ENCODE measurements around the gene SAC3D1. TPM values are rescaled to one million over a fixed set of nuclear protein-coding genes. Genes with fewer than 3 reads are reported as not detected.
"Not testable (repeated sequence)": the region's sequence is repeated elsewhere in the genome, so short reads cannot be mapped to it uniquely, and the experiment has no call there.

Gene SAC3D1
- total and polyA plus RNA-seq, 2 donors: 11.2 to 11.5 TPM

DNA sequence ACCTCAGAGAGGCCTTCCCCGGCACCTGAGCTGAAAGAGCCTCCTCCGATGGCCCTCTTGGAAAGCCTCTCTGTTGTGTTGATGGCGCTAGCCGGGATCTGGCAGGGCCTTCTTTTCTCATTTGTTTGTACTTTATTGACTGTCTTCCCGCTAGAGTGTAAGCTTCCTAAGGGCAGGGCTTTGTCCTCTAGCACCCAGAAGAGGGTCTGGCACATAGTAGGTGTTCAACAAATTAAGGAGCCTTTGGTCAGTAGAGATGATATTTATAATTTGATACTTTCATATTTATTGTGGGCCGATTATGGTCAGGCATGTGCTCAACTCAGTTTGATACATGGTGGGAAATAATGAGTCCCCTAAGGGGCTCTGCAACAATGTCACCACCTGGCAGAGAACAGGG, 23.1 kb upstream of the SAC3D1 start:
- no peak for DNase-seq (ENCODE audit: low read depth in 6 of 9, low spot score in 9 of 9)
- Histone ChIP-seq H3K27ac (ENCODE audit: low read depth in 1 of 2, low read length in 1 of 2) (no peak overlapping the region), H3K4me3 (ENCODE audit: low read length in 2 of 2) (no peak overlapping the region), H3K36me3 (ENCODE audit: control insufficient read depth in 2 of 2, insufficient read depth in 2 of 2, low read length in 1 of 2) (peaks cover 25 to 41% of the 10 kb centered on the region in 2 donors), H3K9me3 (ENCODE audit: control insufficient read depth in 2 of 2, insufficient read depth in 1 of 2, low read length in 1 of 2) (peaks cover 0 to 2% of the 10 kb centered on the region in 2 donors), H3K4me1 (ENCODE audit: control insufficient read depth in 2 of 2, insufficient read depth in 2 of 2, low read length in 2 of 2) (peaks cover 8 to 18% of the 10 kb centered on the region in 2 donors), H3K27me3 (ENCODE audit: control insufficient read depth in 2 of 2, insufficient read depth in 1 of 2, low read length in 1 of 2) (no peaks in the 10 kb centered on the region)
- over 99% methylated on average over 6 of the region's 6 CpGs for WGBS

DNA sequence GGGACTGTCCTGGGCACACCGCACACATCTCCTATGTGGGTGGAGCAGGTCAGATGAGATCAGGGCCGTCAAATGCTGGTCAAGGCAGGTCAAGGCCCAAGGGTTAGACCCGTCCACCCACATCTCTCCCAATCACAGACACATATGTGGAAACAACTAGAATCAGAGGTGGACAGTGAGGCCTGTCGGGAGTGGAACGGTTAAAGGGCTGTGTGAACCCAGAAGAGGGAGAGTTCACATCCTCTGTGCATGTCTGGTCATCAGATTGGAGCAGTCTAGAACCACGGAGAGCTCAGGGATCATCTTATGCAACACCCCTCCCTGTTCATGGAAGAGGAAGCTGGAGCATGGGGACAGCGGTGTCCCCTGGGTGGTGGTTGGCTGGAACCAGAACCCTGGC, 21.2 kb upstream of the SAC3D1 start:
- peaks cover 0 to 2% of the 10 kb centered on the region in 2 donors for H3K9me3 ChIP-seq (ENCODE audit: control insufficient read depth in 2 of 2, insufficient read depth in 1 of 2, low read length in 1 of 2)
- 97% methylated on average over 7 of the region's 7 CpGs for WGBS
- no peak for DNase-seq (ENCODE audit: low read depth in 6 of 9, low spot score in 9 of 9)
- H3K27ac ChIP-seq (ENCODE audit: low read depth in 1 of 2, low read length in 1 of 2): no peak overlapping the region
- H3K4me1 ChIP-seq (ENCODE audit: control insufficient read depth in 2 of 2, insufficient read depth in 2 of 2, low read length in 2 of 2): peaks cover 2 to 8% of the 10 kb centered on the region in 2 donors
- H3K27me3 ChIP-seq (ENCODE audit: control insufficient read depth in 2 of 2, insufficient read depth in 1 of 2, low read length in 1 of 2): no peaks in the 10 kb centered on the region
- peaks cover 25 to 41% of the 10 kb centered on the region in 2 donors for H3K36me3 ChIP-seq (ENCODE audit: control insufficient read depth in 2 of 2, insufficient read depth in 2 of 2, low read length in 1 of 2)
- H3K4me3 ChIP-seq (ENCODE audit: low read length in 2 of 2): no peak overlapping the region

DNA sequence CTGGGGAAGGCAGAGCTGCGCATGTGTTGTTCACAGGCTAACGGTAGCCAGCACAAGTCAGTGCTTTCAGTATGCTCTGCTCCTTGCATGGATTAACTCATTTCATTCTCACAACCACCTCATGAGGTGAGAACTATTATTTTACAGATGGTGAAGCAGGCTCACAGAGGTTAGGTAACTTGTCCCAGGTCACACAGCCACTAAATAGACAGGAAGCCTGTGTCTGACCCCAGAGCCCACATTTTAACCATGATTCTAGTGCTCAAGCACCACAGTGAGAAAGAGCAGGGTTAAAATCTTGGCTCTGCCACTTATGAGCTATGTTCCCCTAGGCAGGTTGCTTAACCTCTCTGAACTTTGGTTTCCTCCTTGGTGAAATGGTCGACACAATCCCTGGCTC, 20.0 kb upstream of the SAC3D1 start:
- H3K36me3 ChIP-seq (ENCODE audit: control insufficient read depth in 2 of 2, insufficient read depth in 2 of 2, low read length in 1 of 2): peaks cover 25 to 41% of the 10 kb centered on the region in 2 donors
- H3K27me3 ChIP-seq (ENCODE audit: control insufficient read depth in 2 of 2, insufficient read depth in 1 of 2, low read length in 1 of 2): no peaks in the 10 kb centered on the region
- H3K9me3 ChIP-seq (ENCODE audit: control insufficient read depth in 2 of 2, insufficient read depth in 1 of 2, low read length in 1 of 2): peaks cover 0 to 2% of the 10 kb centered on the region in 2 donors
- WGBS: 98% methylated on average over 3 of the region's 3 CpGs
- DNase-seq (ENCODE audit: low read depth in 6 of 9, low spot score in 9 of 9): no peak
- H3K27ac ChIP-seq (ENCODE audit: low read depth in 1 of 2, low read length in 1 of 2): no peak overlapping the region
- H3K4me1 ChIP-seq (ENCODE audit: control insufficient read depth in 2 of 2, insufficient read depth in 2 of 2, low read length in 2 of 2): no peaks in the 10 kb centered on the region
- no peak overlapping the region for H3K4me3 ChIP-seq (ENCODE audit: low read length in 2 of 2)

DNA sequence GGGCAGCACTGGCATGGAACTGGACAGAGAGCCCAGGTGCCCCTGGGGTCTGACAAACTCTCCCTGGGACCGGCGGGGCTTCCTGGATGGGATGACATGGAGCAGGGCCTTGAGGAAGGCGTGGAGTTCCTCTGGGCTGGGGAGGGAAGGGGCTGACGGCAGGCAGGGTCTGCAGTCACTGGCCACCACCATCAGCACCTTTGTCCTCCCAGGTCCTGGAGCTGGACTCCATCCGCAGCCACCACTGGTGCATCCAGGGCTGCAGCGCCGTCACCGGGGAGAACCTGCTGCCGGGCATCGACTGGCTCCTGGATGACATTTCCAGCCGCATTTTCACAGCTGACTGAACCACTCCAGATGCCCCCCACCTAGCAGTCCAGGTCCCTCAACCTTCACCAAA, 19.5 kb upstream of the SAC3D1 start:
- no peaks in the 10 kb centered on the region for H3K9me3 ChIP-seq (ENCODE audit: control insufficient read depth in 2 of 2, insufficient read depth in 1 of 2, low read length in 1 of 2)
- H3K4me3 ChIP-seq (ENCODE audit: low read length in 2 of 2): no peak overlapping the region
- no peak for DNase-seq (ENCODE audit: low read depth in 6 of 9, low spot score in 9 of 9)
- no peaks in the 10 kb centered on the region for H3K27me3 ChIP-seq (ENCODE audit: control insufficient read depth in 2 of 2, insufficient read depth in 1 of 2, low read length in 1 of 2)
- 97% methylated on average over 11 of the region's 11 CpGs for WGBS
- no peak overlapping the region for H3K27ac ChIP-seq (ENCODE audit: low read depth in 1 of 2, low read length in 1 of 2)
- H3K4me1 ChIP-seq (ENCODE audit: control insufficient read depth in 2 of 2, insufficient read depth in 2 of 2, low read length in 2 of 2): no peaks in the 10 kb centered on the region
- peaks cover 25 to 39% of the 10 kb centered on the region in 2 donors for H3K36me3 ChIP-seq (ENCODE audit: control insufficient read depth in 2 of 2, insufficient read depth in 2 of 2, low read length in 1 of 2)

DNA sequence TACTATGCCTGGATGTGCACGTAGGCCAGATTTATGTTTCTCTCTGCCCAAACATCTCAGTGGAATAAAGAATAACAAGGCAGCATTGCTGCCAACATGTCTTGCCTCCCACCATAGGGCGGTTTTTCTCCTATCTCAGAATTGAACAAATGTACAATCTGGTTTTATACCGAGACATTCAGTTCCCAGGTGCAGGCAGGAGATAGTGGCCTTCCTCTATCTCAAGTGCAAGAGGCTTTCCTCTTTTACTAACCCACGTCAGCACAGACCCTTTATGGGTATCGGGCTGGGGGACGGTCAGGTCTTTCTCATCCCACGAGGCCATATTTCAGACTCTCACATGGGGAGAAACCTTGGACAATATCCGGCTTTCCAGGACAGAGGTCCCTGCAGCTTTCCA, 17.5 kb upstream of the SAC3D1 start:
- 89% methylated on average over 8 of the region's 8 CpGs for WGBS
- not testable (repeated sequence) for H3K4me3 ChIP-seq (ENCODE audit: low read length in 2 of 2); H3K27me3 ChIP-seq (ENCODE audit: control insufficient read depth in 2 of 2, insufficient read depth in 1 of 2, low read length in 1 of 2); H3K9me3 ChIP-seq (ENCODE audit: control insufficient read depth in 2 of 2, insufficient read depth in 1 of 2, low read length in 1 of 2); DNase-seq (ENCODE audit: low read depth in 6 of 9, low spot score in 9 of 9); H3K27ac ChIP-seq (ENCODE audit: low read depth in 1 of 2, low read length in 1 of 2)
- Histone ChIP-seq H3K36me3 (ENCODE audit: control insufficient read depth in 2 of 2, insufficient read depth in 2 of 2, low read length in 1 of 2) (peaks cover 21 to 29% of the 10 kb centered on the region in 2 donors), H3K4me1 (ENCODE audit: control insufficient read depth in 2 of 2, insufficient read depth in 2 of 2, low read length in 2 of 2) (peaks cover 8 to 12% of the 10 kb centered on the region in 2 donors)

DNA sequence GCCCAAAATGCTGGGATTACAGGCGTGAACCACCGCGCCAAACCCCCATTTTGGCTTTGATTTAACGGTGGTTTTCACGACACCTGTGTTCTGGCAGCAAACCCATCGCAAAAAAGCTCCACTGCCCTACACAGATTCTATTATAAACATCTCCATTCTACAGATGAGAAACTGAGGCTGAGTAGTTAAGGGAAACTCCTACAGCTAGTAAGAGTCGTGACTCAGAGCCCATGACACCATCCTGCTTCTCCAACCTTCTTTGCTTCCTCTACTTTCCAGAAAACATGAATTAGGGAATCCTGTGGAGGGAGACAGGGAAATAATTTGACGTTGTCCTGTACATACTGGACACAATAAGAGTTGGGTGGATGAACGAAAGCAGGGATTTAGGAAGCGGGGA, 14.2 kb upstream of the SAC3D1 start:
- peaks cover 2 to 8% of the 10 kb centered on the region in 2 donors for H3K36me3 ChIP-seq (ENCODE audit: control insufficient read depth in 2 of 2, insufficient read depth in 2 of 2, low read length in 1 of 2)
- peak overlapping the region; percentile 54 to 79 for H3K4me3 ChIP-seq (ENCODE audit: low read length in 2 of 2)
- no peak for DNase-seq (ENCODE audit: low read depth in 6 of 9, low spot score in 9 of 9)
- peak overlapping the region in 1 of 2 donors; percentile 0 for H3K27ac ChIP-seq (ENCODE audit: low read depth in 1 of 2, low read length in 1 of 2)
- no peaks in the 10 kb centered on the region for H3K9me3 ChIP-seq (ENCODE audit: control insufficient read depth in 2 of 2, insufficient read depth in 1 of 2, low read length in 1 of 2)
- 87% methylated on average over 10 of the region's 10 CpGs for WGBS
- no peaks in the 10 kb centered on the region for H3K27me3 ChIP-seq (ENCODE audit: control insufficient read depth in 2 of 2, insufficient read depth in 1 of 2, low read length in 1 of 2)
- peaks cover 8 to 13% of the 10 kb centered on the region in 2 donors for H3K4me1 ChIP-seq (ENCODE audit: control insufficient read depth in 2 of 2, insufficient read depth in 2 of 2, low read length in 2 of 2)

DNA sequence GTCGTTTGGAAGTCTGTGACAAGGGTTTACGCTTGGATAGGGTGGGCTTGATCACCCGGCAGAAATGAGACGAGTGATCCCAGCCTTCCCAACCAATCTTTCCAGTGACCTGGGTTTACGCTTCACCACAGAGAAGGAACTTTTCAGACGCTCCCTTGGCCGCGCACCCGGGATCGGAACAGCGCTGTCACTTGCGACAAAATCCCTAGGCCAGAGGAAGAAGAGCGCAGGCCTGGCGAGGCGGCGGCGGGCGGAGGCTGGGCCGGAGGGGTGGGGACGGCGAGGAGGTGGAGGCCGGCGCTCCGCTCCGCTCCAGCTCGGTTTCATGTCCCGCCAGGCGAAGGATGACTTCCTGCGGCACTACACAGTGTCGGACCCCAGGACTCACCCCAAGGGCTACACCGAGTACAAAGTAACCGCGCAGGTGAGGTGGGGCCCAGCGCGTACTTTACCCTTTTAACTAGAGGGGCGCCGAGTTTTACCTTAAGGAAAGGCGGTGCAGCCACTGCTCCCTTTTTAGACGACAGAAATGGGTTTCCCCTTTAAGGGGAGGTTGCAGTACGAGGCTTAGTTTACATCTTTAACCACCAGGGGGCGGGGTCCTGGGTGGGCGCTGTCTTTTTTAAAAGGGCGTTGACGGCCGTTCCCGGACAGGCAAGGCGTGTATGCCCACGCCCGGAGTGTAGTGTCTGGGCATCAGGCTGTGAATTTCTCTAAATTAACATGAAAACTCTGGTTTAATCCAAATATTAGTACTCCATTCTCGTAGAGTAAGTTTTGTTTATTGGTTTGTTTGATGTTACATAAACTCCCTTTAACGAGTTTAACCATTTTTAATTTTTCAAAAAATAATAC, 13.6 kb upstream of the SAC3D1 start, which contains the start of gene SNX15:
Gene SNX15 (plus strand): TSS at position 227 of the 855 bp plus-strand sequence. CDS start 99 bp downstream, at position 326.
- peak within 1 kb of the TSS; percentile 54 to 79 for H3K4me3 ChIP-seq (ENCODE audit: low read length in 2 of 2)
- no peaks in the 10 kb centered on the region for H3K9me3 ChIP-seq (ENCODE audit: control insufficient read depth in 2 of 2, insufficient read depth in 1 of 2, low read length in 1 of 2)
- H3K27me3 ChIP-seq (ENCODE audit: control insufficient read depth in 2 of 2, insufficient read depth in 1 of 2, low read length in 1 of 2): no peaks in the 10 kb centered on the region
- WGBS: 2% methylated on average over 51 of the region's 51 CpGs
- H3K4me1 ChIP-seq (ENCODE audit: control insufficient read depth in 2 of 2, insufficient read depth in 2 of 2, low read length in 2 of 2): peaks cover 8 to 13% of the 10 kb centered on the region in 2 donors
- peak within 1 kb of the TSS; percentile 88 to 95 for H3K27ac ChIP-seq (ENCODE audit: low read depth in 1 of 2, low read length in 1 of 2)
- H3K36me3 ChIP-seq (ENCODE audit: control insufficient read depth in 2 of 2, insufficient read depth in 2 of 2, low read length in 1 of 2): peaks cover 6 to 7% of the 10 kb centered on the region in 2 donors
- DNase-seq (ENCODE audit: low read depth in 6 of 9, low spot score in 9 of 9): peak; percentile 92 to 99 (median 96)

DNA sequence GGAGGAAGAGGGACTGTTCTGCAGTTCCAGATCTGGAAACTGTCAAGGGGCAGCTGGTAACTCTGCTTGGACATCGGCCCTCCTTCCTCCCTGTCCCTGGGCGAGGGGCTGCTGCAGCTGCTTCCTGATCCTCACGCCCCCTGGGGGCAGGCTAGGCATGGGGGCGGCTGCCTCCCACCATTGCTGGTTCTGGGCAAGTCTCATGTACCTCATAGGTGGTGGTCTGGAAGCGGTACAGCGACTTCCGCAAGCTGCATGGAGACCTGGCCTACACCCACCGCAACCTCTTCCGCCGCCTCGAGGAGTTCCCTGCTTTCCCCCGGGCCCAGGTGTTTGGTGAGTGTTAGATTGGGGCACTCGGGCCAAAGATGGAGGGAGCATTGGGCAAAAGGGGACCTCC, 8.8 kb upstream of the SAC3D1 start:
- DNase-seq (ENCODE audit: low read depth in 6 of 9, low spot score in 9 of 9): no peak
- H3K4me3 ChIP-seq (ENCODE audit: low read length in 2 of 2): no peak overlapping the region
- H3K4me1 ChIP-seq (ENCODE audit: control insufficient read depth in 2 of 2, insufficient read depth in 2 of 2, low read length in 2 of 2): peaks cover 2 to 7% of the 10 kb centered on the region in 2 donors
- WGBS: 89% methylated on average over 13 of the region's 13 CpGs
- no peak overlapping the region for H3K27ac ChIP-seq (ENCODE audit: low read depth in 1 of 2, low read length in 1 of 2)
- no peaks in the 10 kb centered on the region for H3K9me3 ChIP-seq (ENCODE audit: control insufficient read depth in 2 of 2, insufficient read depth in 1 of 2, low read length in 1 of 2)
- no peaks in the 10 kb centered on the region for H3K27me3 ChIP-seq (ENCODE audit: control insufficient read depth in 2 of 2, insufficient read depth in 1 of 2, low read length in 1 of 2)
- H3K36me3 ChIP-seq (ENCODE audit: control insufficient read depth in 2 of 2, insufficient read depth in 2 of 2, low read length in 1 of 2): peaks cover 20 to 30% of the 10 kb centered on the region in 2 donors

DNA sequence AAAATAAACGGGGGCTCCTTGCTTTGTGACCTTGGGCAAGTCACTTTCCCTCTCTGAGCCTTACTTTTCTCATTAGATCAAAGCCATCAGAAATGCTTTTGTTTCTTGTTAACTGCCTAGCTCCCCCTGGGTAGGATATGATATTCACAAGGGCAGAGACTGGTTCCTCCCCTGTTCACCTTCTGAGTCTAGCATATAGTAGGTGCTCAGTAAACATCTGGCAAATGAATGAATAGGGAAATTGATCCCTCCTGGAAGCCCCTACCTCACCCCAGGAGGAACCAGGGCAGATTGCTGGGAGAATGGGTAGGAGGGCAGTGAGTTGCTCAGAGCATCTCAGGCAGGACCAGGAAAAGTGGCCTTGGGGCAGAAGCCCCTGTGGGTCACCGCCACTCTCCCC, 6.6 kb upstream of the SAC3D1 start:
- WGBS: 95% methylated on average over 2 of the region's 2 CpGs
- Histone ChIP-seq H3K4me1 (ENCODE audit: control insufficient read depth in 2 of 2, insufficient read depth in 2 of 2, low read length in 2 of 2) (no peaks in the 10 kb centered on the region), H3K4me3 (ENCODE audit: low read length in 2 of 2) (no peak overlapping the region), H3K9me3 (ENCODE audit: control insufficient read depth in 2 of 2, insufficient read depth in 1 of 2, low read length in 1 of 2) (no peaks in the 10 kb centered on the region), H3K27me3 (ENCODE audit: control insufficient read depth in 2 of 2, insufficient read depth in 1 of 2, low read length in 1 of 2) (no peaks in the 10 kb centered on the region), H3K27ac (ENCODE audit: low read depth in 1 of 2, low read length in 1 of 2) (no peak overlapping the region), H3K36me3 (ENCODE audit: control insufficient read depth in 2 of 2, insufficient read depth in 2 of 2, low read length in 1 of 2) (peaks cover 33 to 43% of the 10 kb centered on the region in 2 donors)
- DNase-seq (ENCODE audit: low read depth in 6 of 9, low spot score in 9 of 9): no peak

Data from thymus (tissue), 11 donors.